Activated CD4-positive, CD25-positive, alpha-beta regulatory T cell (primary cell): ENCODE data around the gene MARCHF2.
"Not testable (repeated sequence)": the region's sequence is repeated elsewhere in the genome, so short reads cannot be mapped to it uniquely, and the experiment has no call there.

ENCODE experiments used
- DNase-seq, 4 experiments: peaks; one replicate each; lab custom pipeline; 2025; lab: John Stamatoyannopoulos, UW

Gene MARCHF2, protein sequence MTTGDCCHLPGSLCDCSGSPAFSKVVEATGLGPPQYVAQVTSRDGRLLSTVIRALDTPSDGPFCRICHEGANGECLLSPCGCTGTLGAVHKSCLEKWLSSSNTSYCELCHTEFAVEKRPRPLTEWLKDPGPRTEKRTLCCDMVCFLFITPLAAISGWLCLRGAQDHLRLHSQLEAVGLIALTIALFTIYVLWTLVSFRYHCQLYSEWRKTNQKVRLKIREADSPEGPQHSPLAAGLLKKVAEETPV

GRCh38 chr19:8412783-8413628, at the start of gene MARCHF2:
MARCHF2 (plus strand) TSS chr19:8413305; CDS start chr19:8421841, 8,536 bp downstream.
- DNase-seq: peak; percentile 91 to 95 (median 92)

DNA sequence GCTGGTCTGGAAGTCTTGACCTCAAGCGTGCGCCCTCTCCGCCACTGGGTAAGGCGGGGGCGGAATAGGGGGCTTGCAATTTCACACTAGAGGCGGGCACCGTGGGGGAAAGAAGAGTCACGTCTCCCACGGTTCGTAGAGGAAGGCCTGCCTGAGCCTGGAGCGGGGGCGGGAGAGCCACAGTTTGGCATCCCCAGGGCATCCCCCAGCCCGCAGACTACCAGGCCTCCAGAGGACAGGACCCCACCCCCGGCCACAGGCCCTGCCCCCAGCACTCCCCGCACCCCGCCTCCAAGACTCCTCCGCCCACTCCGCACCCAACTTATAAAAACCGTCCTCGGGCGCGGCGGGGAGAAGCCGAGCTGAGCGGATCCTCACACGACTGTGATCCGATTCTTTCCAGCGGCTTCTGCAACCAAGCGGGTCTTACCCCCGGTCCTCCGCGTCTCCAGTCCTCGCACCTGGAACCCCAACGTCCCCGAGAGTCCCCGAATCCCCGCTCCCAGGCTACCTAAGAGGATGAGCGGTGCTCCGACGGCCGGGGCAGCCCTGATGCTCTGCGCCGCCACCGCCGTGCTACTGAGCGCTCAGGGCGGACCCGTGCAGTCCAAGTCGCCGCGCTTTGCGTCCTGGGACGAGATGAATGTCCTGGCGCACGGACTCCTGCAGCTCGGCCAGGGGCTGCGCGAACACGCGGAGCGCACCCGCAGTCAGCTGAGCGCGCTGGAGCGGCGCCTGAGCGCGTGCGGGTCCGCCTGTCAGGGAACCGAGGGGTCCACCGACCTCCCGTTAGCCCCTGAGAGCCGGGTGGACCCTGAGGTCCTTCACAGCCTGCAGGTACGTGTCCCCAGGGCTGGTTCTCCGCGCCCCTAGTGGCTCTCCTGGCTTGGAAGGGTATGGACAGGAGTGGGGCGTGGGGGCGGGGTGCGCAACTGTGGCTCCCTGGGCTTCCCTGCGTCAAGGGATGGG, 49.0 kb upstream of the MARCHF2 start, which contains the start of gene ANGPTL4:
Gene ANGPTL4, plus strand, starts transcription at position 353 of the 969 bp plus-strand sequence. Its CDS starts 167 bp downstream, at position 520.
- DNase-seq: no peak

DNA sequence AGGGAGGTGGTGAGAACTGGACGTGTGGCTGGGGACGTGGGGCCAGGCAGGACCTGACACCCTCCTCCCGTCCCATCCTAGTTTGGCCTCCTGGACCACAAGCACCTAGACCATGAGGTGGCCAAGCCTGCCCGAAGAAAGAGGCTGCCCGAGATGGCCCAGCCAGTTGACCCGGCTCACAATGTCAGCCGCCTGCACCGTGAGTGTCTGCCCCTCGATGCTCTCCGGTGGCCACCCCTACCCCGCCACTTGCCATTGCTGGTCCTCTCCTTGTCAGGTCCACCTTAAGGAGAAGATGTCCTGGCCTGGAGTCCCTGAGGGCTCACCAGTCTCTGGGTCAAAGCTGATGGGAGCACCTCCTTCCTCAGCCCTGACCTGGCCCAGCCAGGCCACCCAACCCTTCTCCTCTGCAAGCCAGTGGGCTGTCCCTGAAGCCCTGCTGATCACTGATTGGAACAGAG, 47.0 kb upstream of the MARCHF2 start:
- no peak for DNase-seq

DNA sequence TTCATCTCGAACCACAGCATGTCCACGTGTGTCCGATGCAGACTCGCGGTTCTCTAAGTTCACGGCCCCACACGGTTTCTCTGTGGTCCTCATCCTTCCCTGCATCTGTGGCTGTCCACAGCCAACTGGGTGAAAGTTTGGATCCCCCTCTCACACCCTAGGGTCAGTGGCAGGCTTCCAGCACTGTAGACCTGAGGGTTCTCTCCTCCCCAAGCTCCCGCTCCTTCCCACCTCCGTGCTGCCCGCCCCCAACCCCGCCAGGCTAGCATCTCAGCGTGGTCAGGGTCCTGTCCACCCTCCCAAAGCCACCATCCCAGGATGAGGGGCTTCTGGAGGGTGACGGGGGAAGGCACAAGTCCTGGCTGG, 46.2 kb upstream of the MARCHF2 start:
- DNase-seq: no peak

- no peak for DNase-seq
Measured at GRCh38 chr19:8367327-8368001, 45.6 kb upstream of the MARCHF2 start.

GRCh38 chr19:8370176-8371010, 42.7 kb upstream of the MARCHF2 start:
- no peak for DNase-seq

DNA sequence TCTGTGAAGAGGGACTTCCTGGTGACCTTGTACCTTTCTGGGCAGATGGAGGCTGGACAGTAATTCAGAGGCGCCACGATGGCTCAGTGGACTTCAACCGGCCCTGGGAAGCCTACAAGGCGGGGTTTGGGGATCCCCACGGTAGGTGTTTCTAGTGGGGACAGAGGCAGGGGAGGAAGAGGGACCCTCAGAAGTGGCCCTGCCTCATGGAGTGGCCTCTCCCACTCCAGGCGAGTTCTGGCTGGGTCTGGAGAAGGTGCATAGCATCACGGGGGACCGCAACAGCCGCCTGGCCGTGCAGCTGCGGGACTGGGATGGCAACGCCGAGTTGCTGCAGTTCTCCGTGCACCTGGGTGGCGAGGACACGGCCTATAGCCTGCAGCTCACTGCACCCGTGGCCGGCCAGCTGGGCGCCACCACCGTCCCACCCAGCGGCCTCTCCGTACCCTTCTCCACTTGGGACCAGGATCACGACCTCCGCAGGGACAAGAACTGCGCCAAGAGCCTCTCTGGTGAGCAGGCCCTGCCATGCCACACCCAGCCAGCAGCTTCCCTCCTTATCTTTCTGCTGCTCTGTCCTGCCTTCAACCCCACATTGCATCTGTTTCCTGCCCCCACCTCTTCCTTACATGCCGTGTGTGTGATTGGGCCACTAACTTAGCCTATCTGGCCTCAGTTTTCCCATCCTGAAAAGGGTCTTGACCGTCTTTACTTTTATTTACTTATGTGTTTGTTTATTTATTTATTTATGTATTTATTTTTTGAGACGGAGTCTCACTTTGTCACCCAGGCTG, 41.9 kb upstream of the MARCHF2 start:
- no peak for DNase-seq

GRCh38 chr19:8373867-8374813, 39.0 kb upstream of the MARCHF2 start:
- DNase-seq: no peak

DNA sequence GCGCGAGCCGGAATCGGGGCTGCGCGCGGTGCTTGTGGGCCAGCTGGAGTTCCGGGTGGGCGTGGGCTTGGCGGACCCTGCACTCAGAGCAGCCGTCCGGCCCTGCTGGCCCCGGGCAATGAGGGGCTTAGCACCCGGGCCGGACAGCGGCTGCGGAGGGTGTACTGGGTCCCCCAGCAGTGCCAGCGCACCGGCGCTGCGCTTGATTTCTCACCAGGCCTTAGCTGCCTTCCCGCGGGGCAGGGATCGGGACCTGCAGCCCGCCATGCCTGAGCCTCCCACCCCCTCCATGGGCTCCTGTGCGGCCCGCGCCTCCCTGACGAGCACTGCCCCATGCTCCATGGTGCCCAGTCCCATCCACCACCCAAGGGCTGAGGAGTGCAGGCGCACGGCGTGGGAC, 37.3 kb upstream of the MARCHF2 start:
- not testable (repeated sequence) for DNase-seq

- DNase-seq: not testable (repeated sequence)
Measured at GRCh38 chr19:8376373-8376974, 36.6 kb upstream of the MARCHF2 start.

GRCh38 chr19:8377598-8377997, 35.5 kb upstream of the MARCHF2 start:
- no peak for DNase-seq

GRCh38 chr19:8379156-8379891, 33.8 kb upstream of the MARCHF2 start:
- not testable (repeated sequence) for DNase-seq

DNA sequence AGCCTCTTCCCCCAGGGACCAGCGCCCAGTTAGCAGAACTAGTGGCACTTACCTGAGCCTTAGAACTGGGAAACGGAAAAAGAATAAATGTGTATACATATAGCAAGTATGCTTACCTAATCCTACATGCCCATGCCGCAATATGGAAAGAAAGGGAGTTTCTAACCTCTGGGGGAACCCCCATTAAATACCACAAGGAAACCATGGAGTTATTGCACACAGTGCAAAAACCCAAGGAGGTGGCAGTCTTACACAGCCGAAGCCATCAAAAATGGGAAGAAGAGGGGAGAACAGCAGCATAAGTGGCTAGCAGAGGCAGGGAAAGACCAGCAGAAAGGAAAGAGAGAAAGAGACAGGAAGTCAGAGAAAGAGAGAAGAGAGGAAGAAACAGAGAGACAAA, 28.5 kb upstream of the MARCHF2 start:
- not testable (repeated sequence) for DNase-seq

DNA sequence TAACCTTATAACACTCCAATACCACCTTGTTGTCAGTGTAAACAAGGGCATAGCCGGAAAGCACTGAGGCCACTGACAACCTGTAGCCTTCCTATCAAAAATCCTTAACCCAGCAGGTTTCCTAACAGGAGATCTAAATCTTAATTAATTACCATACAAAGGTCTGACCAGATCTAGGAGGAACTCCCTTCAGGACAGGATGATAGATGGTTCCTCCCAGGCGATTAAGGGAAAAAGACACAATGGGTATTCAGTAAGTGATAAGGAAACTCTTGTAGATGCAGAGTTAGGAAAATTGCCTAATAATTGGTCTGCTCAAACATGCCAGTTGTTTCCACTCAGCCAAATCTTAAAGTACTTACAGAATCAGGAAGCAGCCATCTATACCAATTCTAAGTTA, 28.0 kb upstream of the MARCHF2 start:
- not testable (repeated sequence) for DNase-seq

- DNase-seq: not testable (repeated sequence)
Measured at GRCh38 chr19:8385566-8385965, 27.5 kb upstream of the MARCHF2 start.

DNA sequence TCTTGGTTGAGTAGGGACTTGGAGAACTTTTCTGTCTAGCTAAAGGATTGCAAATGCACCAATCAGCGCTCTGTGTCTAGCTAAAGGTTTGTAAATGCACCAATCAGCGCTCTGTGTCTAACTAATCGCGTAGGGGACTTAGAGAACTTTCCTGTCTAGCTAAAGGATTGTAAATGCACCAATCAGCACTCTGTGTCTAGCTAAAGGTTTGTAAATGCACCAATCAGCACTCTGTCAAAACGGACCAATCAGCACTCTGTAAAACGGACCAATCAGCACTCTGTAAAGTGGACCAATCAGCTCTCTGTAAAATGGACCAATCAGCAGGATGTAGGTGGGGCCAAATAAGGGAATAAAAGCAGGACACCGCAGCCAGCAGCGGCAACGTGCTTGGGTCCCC, 26.7 kb upstream of the MARCHF2 start:
- not testable (repeated sequence) for DNase-seq

GRCh38 chr19:8386990-8387389, 26.1 kb upstream of the MARCHF2 start:
- DNase-seq: no peak
